Endothelial cell of umbilical vein (primary cell): Measurements from ENCODE around the gene DPP9. TPM values are rescaled to one million over a fixed set of nuclear protein-coding genes. Genes with fewer than 3 reads are reported as not detected.
A peak's percentile ranks its signal among the peaks of the same experiment; 100 is the strongest.

Experiments
- BruUV-seq: library from RNA; stranded (reverse); fragments of 400-500 nt; replicated peaks from 2 replicates; lab custom pipeline; 2021; lab: Mats Ljungman, UMichigan
- CTCF ChIA-PET: fragments of 300-600, 350-600 bp; sonication (Branson Sonifier 250); formaldehyde crosslinking; loops from one replicate; lab custom pipeline; 2021; ENCODE audit warnings: antibody characterized with exemption, inconsistent platforms; lab: Charles Lee
- POLR2A ChIA-PET: fragments of 300-600, 350-600 bp; sonication (Branson Sonifier 250); formaldehyde crosslinking; loops from one replicate; lab custom pipeline; 2021; ENCODE audit warnings: antibody characterized with exemption, inconsistent platforms; lab: Charles Lee
- DNase-seq: peaks from one replicate; pipeline ENCODE4 v3.0.0-alpha.2; 2011; ENCODE audit warnings: low read depth, low spot score
- FAIRE-seq: peaks from 2 replicates; lab custom pipeline; 2011; peaks lifted over from hg19 to GRCh38; lab: Jason Lieb, UNC
- H2AFZ ChIP-seq: 2 replicates; pipeline ENCODE4 v1.6.0; 2012; ENCODE audit warnings: low read depth, low read length, control low read depth, inconsistent platforms
- H3K27ac ChIP-seq: 2 replicates; pipeline ENCODE4 v1.5.1; 2011; ENCODE audit warnings: low read depth, mild to moderate bottlenecking, control low read depth, low read length, moderate library complexity; ENCODE audit not compliant: insufficient read depth
- H3K27me3 ChIP-seq, 2 experiments: 2 replicates each; pipeline versions ENCODE4 v1.6.0 to v1.6.1; 2011; ENCODE audit warnings: low read length in 2 of 2, mixed read lengths in 1 of 2; ENCODE audit not compliant: control insufficient read depth in 2 of 2, insufficient read depth in 2 of 2
- H3K36me3 ChIP-seq, 2 experiments: 2 replicates in 1 of 2; 3 replicates in 1 of 2; pipeline ENCODE4 v1.5.1; 2011; ENCODE audit warnings: low read length in 2 of 2, mild to moderate bottlenecking in 1 of 2, moderate library complexity in 1 of 2; ENCODE audit not compliant: control insufficient read depth in 2 of 2, insufficient read depth in 2 of 2; ENCODE audit errors: extremely low read depth in 1 of 2
- H3K4me1 ChIP-seq: 3 replicates; pipeline ENCODE4 v1.5.1; 2011; ENCODE audit warnings: mild to moderate bottlenecking, low read length; ENCODE audit not compliant: control insufficient read depth, insufficient read depth; ENCODE audit errors: extremely low read depth
- H3K4me2 ChIP-seq: 2 replicates; pipeline ENCODE4 v1.6.1; 2011; ENCODE audit warnings: low read length, control low read depth, mixed read lengths; ENCODE audit not compliant: insufficient read depth
- H3K4me3 ChIP-seq, 3 experiments: fragments of 200-600 bp in 1 of 3; sonication (generic), shearing (Covaris generic) in 1 of 3; replicated peaks in 1 of 3; 2 replicates each; pipeline ENCODE4 v1.5.1; 2011 to 2016; ENCODE audit warnings: control low read depth in 3 of 3, low read length in 3 of 3, mild to moderate bottlenecking in 2 of 3, inconsistent platforms in 1 of 3, low read depth in 1 of 3, moderate library complexity in 1 of 3; ENCODE audit not compliant: insufficient read depth in 1 of 3
- H3K79me2 ChIP-seq: 2 replicates; pipeline ENCODE4 v1.6.0; 2012; ENCODE audit warnings: low read length, inconsistent platforms; ENCODE audit not compliant: control insufficient read depth, insufficient read depth
- H3K9ac ChIP-seq: replicated peaks from 2 replicates; pipeline ENCODE3; 2011; ENCODE audit warnings: low read length, control low read depth; ENCODE audit not compliant: insufficient read depth; ENCODE audit errors: extremely low read depth
- H3K9me1 ChIP-seq: replicated peaks from 3 replicates; pipeline ENCODE4 v1.6.0; 2011; ENCODE audit warnings: mild to moderate bottlenecking, low read length; ENCODE audit not compliant: control insufficient read depth, insufficient read depth; ENCODE audit errors: extremely low read depth
- H3K9me3 ChIP-seq: replicated peaks from 2 replicates; pipeline ENCODE4 v1.5.1; 2012; ENCODE audit warnings: low read length, inconsistent platforms; ENCODE audit not compliant: control insufficient read depth, insufficient read depth
- H4K20me1 ChIP-seq: replicated peaks from 2 replicates; pipeline ENCODE3; 2011; ENCODE audit warnings: mild to moderate bottlenecking, low read length; ENCODE audit not compliant: control insufficient read depth, insufficient read depth; ENCODE audit errors: extremely low read depth
- GATA2 ChIP-seq: IDR thresholded peaks from 2 replicates; pipeline ENCODE4 v1.7.0; 2011; ENCODE audit warnings: low read depth, mild to moderate bottlenecking, moderate library complexity, mixed read lengths, low read length; ENCODE audit not compliant: insufficient read length, insufficient read depth
- JUN ChIP-seq: IDR thresholded peaks from 2 replicates; pipeline ENCODE4 v1.6.1; 2011; ENCODE audit warnings: borderline replicate concordance, low read depth; ENCODE audit not compliant: insufficient read length, insufficient read depth
- POLR2A ChIP-seq: IDR thresholded peaks from 2 replicates; pipeline ENCODE4 v1.6.1; 2012; ENCODE audit warnings: low read depth, mild to moderate bottlenecking, control low read depth, low read length
- POLR2AphosphoS5 ChIP-seq: IDR thresholded peaks from 2 replicates; pipeline ENCODE4 v1.6.1; 2012; ENCODE audit warnings: low read depth, mild to moderate bottlenecking, control low read depth, low read length, moderate library complexity; ENCODE audit not compliant: insufficient read depth
- dilution Hi-C: fragments of 300-500 bp; cut with MboI; formaldehyde crosslinking; loops from one replicate; pipeline ENCODE4 v1.15.0; 2019; ENCODE audit warnings: low sequenced_read_pairs; ENCODE audit not compliant: extremely low pct_ligation_motif_present
- intact Hi-C: fragments of 100-400 bp; cut with micrococcal nuclease; formaldehyde crosslinking; loops from one replicate; pipeline ENCODE4 v1.10.0; 2022
- polyA plus RNA-seq, 4 experiments: library from polyadenylated mRNA; depleted of rRNA in 3 of 4; stranded (reverse) in 3 of 4; unstranded in 1 of 4; fragments of >200 nt; gene quantifications; 2 replicates each; pipeline versions ENCODE4 v1.2.1 to v1.2.3, GENCODE V29; 2011 to 2012; ENCODE audit warnings: missing spikeins in 1 of 4
- total RNA-seq: library from RNA; stranded (reverse); gene quantifications from 2 replicates; pipeline ENCODE4 v1.2.3, GENCODE V29; 2021

DPP9 gene
- total and polyA plus RNA-seq, 2 donors (not counting 3 experiments of a cell fraction or from before 2014, with no cell fraction given), result 31.5 to 98.0 TPM

GRCh38 chr19:4640247-4641000, 83.2 kb downstream of the DPP9 start:
- DNase-seq, result no peak
- dilution Hi-C loops, result no loop called here
- peaks cover 40% of the 10 kb centered on the region for H3K79me2 ChIP-seq
- H3K9ac ChIP-seq, result peak overlapping the region; percentile 49
- TF ChIP-seq POLR2AphosphoS5, result no peak
- H3K27me3 ChIP-seq, result no peaks in the 10 kb centered on the region
- intact Hi-C loops, result no loop called here
- H3K4me1 ChIP-seq, result peaks cover 29% of the 10 kb centered on the region
- POLR2A ChIA-PET, result interaction anchor here (0.5 kb wide), 1 partner anchor 119 kb away, joined by 3 read pairs; no protein-coding TSS in a partner anchor
- H3K27ac ChIP-seq, result no peak overlapping the region
- no peaks in the 10 kb centered on the region for H3K9me1 ChIP-seq
- H3K4me2 ChIP-seq, result peak overlapping the region; percentile 76
- peaks cover 0 to 6% of the 10 kb centered on the region in 2 experiments for H3K36me3 ChIP-seq
- H2AFZ ChIP-seq, result no peak overlapping the region
- H4K20me1 ChIP-seq, result no peaks in the 10 kb centered on the region
- H3K4me3 ChIP-seq, result peak overlapping the region; percentile 68 to 79 (median 69)
- BruUV-seq, result no TSS peak
- no peak for FAIRE-seq
- H3K9me3 ChIP-seq, result no peaks in the 10 kb centered on the region
- CTCF ChIA-PET, result interaction anchor here (1.0 to 1.1 kb wide), 2 partner anchors 51 to 64 kb away, joined by 3 to 5 read pairs; no protein-coding TSS in a partner anchor

GRCh38 chr19:4639531-4640246, 84.0 kb downstream of the DPP9 start:
- Histone ChIP-seq H3K9me3 (no peaks in the 10 kb centered on the region), H3K4me1 (peaks cover 34% of the 10 kb centered on the region), H3K27me3 (no peaks in the 10 kb centered on the region), H3K79me2 (peaks cover 37% of the 10 kb centered on the region), H3K27ac (peak overlapping the region; percentile 14), H3K9me1 (no peaks in the 10 kb centered on the region), H4K20me1 (no peaks in the 10 kb centered on the region), H2AFZ (peak overlapping the region; percentile 4), H3K4me3 (peak overlapping the region; percentile 68 to 79 (median 69)), H3K36me3 (peaks cover 0 to 6% of the 10 kb centered on the region in 2 experiments), H3K9ac (peak overlapping the region; percentile 49), H3K4me2 (peak overlapping the region; percentile 76)
- dilution Hi-C loops, result no loop called here
- DNase-seq (peak; percentile 39), FAIRE-seq (peak; percentile 55)
- BruUV-seq, result TSS peak; percentile 63
- CTCF ChIA-PET, result interaction anchor here (1.0 to 1.1 kb wide), 2 partner anchors 50 to 63 kb away, joined by 3 to 5 read pairs; no protein-coding TSS in a partner anchor
- TF ChIP-seq POLR2A (peak; percentile 51), POLR2AphosphoS5 (no peak), GATA2 (no peak), JUN (no peak)
- POLR2A ChIA-PET, result interaction anchor here (0.5 kb wide), 1 partner anchor 119 kb away, joined by 3 read pairs; no protein-coding TSS in a partner anchor
- intact Hi-C loops, result loop anchor here (1.0 to 5.0 kb wide), 4 partner anchors 80 to 237 kb away; partner anchors contain the start of genes CHAF1A, DPP9, HDGFL2 and SEMA6B
